IMR-90 (cell line): ENCODE results near the gene TUBA1B. TPM values are rescaled to one million over a fixed set of nuclear protein-coding genes. Genes with fewer than 3 reads are reported as not detected.

Source experiments
- ATAC-seq: fragments of 200-7000 bp; cut with Tn5 transposase; 2 replicates; pipeline ENCODE4 v1.9.1; 2020; ENCODE audit warnings: low read depth, mild to moderate bottlenecking, moderate library complexity
- BruUV-seq: library from RNA; stranded (reverse); fragments of 400-500 nt; replicated peaks from 2 replicates; lab custom pipeline; 2021; lab: Mats Ljungman, UMichigan
- CTCF ChIA-PET: fragments of 300-600 bp; formaldehyde crosslinking; extraction: SDS; loops from one replicate; lab custom pipeline; 2021; ENCODE audit warnings: antibody characterized with exemption; lab: Yijun Ruan, JAX
- POLR2A ChIA-PET: fragments of 300-600 bp; sonication (Branson Sonifier 250); formaldehyde crosslinking; loops from one replicate; lab custom pipeline; 2022; ENCODE audit warnings: antibody characterized with exemption; ENCODE audit not compliant: unreplicated experiment; lab: Charles Lee
- DNase-seq: peaks from one replicate; pipeline ENCODE4 v3.0.0; 2013
- H2AFZ ChIP-seq: replicated peaks from 2 replicates; pipeline ENCODE3; 2013; ENCODE audit warnings: low read length, mild to moderate bottlenecking; ENCODE audit not compliant: poor library complexity
- H2AK5ac ChIP-seq: 2 replicates; pipeline ENCODE4 v1.6.1; 2013; ENCODE audit warnings: low read depth, low read length, inconsistent platforms
- H2AK9ac ChIP-seq: replicated peaks from 2 replicates; pipeline ENCODE3; 2013; ENCODE audit warnings: mild to moderate bottlenecking, low read depth, low read length, moderate library complexity; ENCODE audit not compliant: poor library complexity
- H2BK120ac ChIP-seq: 2 replicates; pipeline ENCODE4 v1.6.1; 2013; ENCODE audit warnings: low read depth, low read length, inconsistent platforms
- H2BK15ac ChIP-seq: 3 replicates; pipeline ENCODE4 v1.6.1; 2013; ENCODE audit warnings: low read depth, low read length, inconsistent platforms
- H2BK20ac ChIP-seq: 2 replicates; pipeline ENCODE4 v1.6.1; 2013; ENCODE audit warnings: low read depth, mild to moderate bottlenecking, inconsistent platforms, low read length, moderate library complexity
- H2BK5ac ChIP-seq: 2 replicates; pipeline ENCODE4 v1.6.1; 2013; ENCODE audit warnings: mild to moderate bottlenecking, low read depth, low read length, inconsistent platforms; ENCODE audit not compliant: poor library complexity, severe bottlenecking
- H3K14ac ChIP-seq: replicated peaks from 2 replicates; pipeline ENCODE4 v1.6.1; 2013; ENCODE audit warnings: low read depth, low read length, inconsistent platforms
- H3K18ac ChIP-seq: 2 replicates; pipeline ENCODE4 v1.6.1; 2013; ENCODE audit warnings: low read depth, low read length, control low read depth
- H3K23ac ChIP-seq: 2 replicates; pipeline ENCODE4 v1.6.1; 2013; ENCODE audit warnings: low read depth, low read length, inconsistent platforms
- H3K27ac ChIP-seq: 2 replicates; pipeline ENCODE4 v1.5.1; 2013; ENCODE audit warnings: mild to moderate bottlenecking, control low read depth, low read length; ENCODE audit not compliant: insufficient read depth
- H3K27me3 ChIP-seq: 2 replicates; pipeline ENCODE4 v1.6.1; 2013; ENCODE audit warnings: low read length; ENCODE audit not compliant: control insufficient read depth, insufficient read depth
- H3K36me3 ChIP-seq: 2 replicates; pipeline ENCODE4 v1.6.1; 2013; ENCODE audit warnings: low read length, mixed read lengths; ENCODE audit not compliant: control insufficient read depth, insufficient read depth
- H3K4ac ChIP-seq: 2 replicates; pipeline ENCODE4 v1.6.1; 2013; ENCODE audit warnings: low read depth, low read length, inconsistent platforms
- H3K4me1 ChIP-seq: 2 replicates; pipeline ENCODE4 v1.6.1; 2013; ENCODE audit warnings: low read length, mixed read lengths; ENCODE audit not compliant: control insufficient read depth, insufficient read depth
- H3K4me2 ChIP-seq: 2 replicates; pipeline ENCODE4 v1.6.1; 2013; ENCODE audit warnings: low read depth, mild to moderate bottlenecking, control low read depth, low read length, moderate library complexity
- H3K4me3 ChIP-seq: 2 replicates; pipeline ENCODE4 v1.5.1; 2013; ENCODE audit warnings: low read depth, mild to moderate bottlenecking, control low read depth, low read length, moderate library complexity; ENCODE audit not compliant: insufficient read depth
- H3K56ac ChIP-seq: 2 replicates; pipeline ENCODE4 v1.6.1; 2013; ENCODE audit warnings: low read length, inconsistent platforms; ENCODE audit not compliant: insufficient read depth; ENCODE audit errors: extremely low read depth
- H3K79me1 ChIP-seq, 2 experiments: 2 replicates each; pipeline ENCODE4 v1.6.1; 2013; ENCODE audit warnings: low read length in 2 of 2, inconsistent platforms in 1 of 2, low read depth in 1 of 2
- H3K9ac ChIP-seq: 2 replicates; pipeline ENCODE4 v1.6.1; 2013; ENCODE audit warnings: low read depth, low read length, control low read depth
- H3K9me1 ChIP-seq: 2 replicates; pipeline ENCODE4 v1.6.1; 2013; ENCODE audit warnings: low read length, inconsistent platforms; ENCODE audit not compliant: insufficient read depth
- H3K9me3 ChIP-seq: 2 replicates; pipeline ENCODE4 v1.6.1; 2013; ENCODE audit warnings: low read length; ENCODE audit not compliant: control insufficient read depth, insufficient read depth
- H4K20me1 ChIP-seq: 2 replicates; pipeline ENCODE4 v1.6.1; 2013; ENCODE audit warnings: low read length, inconsistent platforms; ENCODE audit not compliant: insufficient read depth
- H4K5ac ChIP-seq: 2 replicates; pipeline ENCODE4 v1.6.1; 2013; ENCODE audit warnings: mild to moderate bottlenecking, low read depth, low read length, control low read depth
- H4K8ac ChIP-seq, 2 experiments: 2 replicates each; pipeline ENCODE4 v1.6.1; 2013; ENCODE audit warnings: low read depth in 2 of 2, low read length in 2 of 2, control low read depth in 1 of 2, inconsistent platforms in 1 of 2
- H4K91ac ChIP-seq: 2 replicates; pipeline ENCODE4 v1.6.1; 2013; ENCODE audit warnings: low read depth, low read length, inconsistent platforms; ENCODE audit not compliant: insufficient read depth
- BHLHE40 ChIP-seq: fragments of 150-350 bp; IDR thresholded peaks from 2 replicates; pipeline ENCODE4 v1.6.1; 2016; ENCODE audit warnings: mild to moderate bottlenecking, low read depth, low read length
- FOS ChIP-seq: fragments of 150-350 bp; IDR thresholded peaks from 2 replicates; pipeline ENCODE4 v1.6.1; 2016; ENCODE audit warnings: low read depth, low read length
- MXI1 ChIP-seq: IDR thresholded peaks from 2 replicates; pipeline ENCODE4 v1.6.1; 2012; ENCODE audit warnings: low read depth, mild to moderate bottlenecking, low read length, moderate library complexity, borderline replicate concordance
- NFE2L2 ChIP-seq: fragments of 150-350 bp; IDR thresholded peaks from 2 replicates; pipeline ENCODE4 v1.6.1; 2016; ENCODE audit warnings: low read depth, mild to moderate bottlenecking, low read length
- RAD21 ChIP-seq: IDR thresholded peaks from 2 replicates; pipeline ENCODE4 v1.6.1; 2012; ENCODE audit warnings: low read length, improper control_type of control experiment
- RCOR1 ChIP-seq: IDR thresholded peaks from 2 replicates; pipeline ENCODE4 v1.6.1; 2012; ENCODE audit warnings: mild to moderate bottlenecking, low read length, improper control_type of control experiment; ENCODE audit not compliant: insufficient replicate concordance
- RFX5 ChIP-seq: IDR thresholded peaks from 2 replicates; pipeline ENCODE4 v1.8.0; 2012; ENCODE audit warnings: low read depth, mild to moderate bottlenecking, low read length, moderate library complexity
- SMC3 ChIP-seq: fragments of 150-350 bp; IDR thresholded peaks from 2 replicates; pipeline ENCODE4 v1.6.1; 2016; ENCODE audit warnings: low read depth, mild to moderate bottlenecking, antibody characterized with exemption, low read length, moderate library complexity
- WGBS, 2 experiments: methylation state at CpG; one replicate each; pipeline versions ENCODE4 v1.1.5 to v1.1.7; 2013; ENCODE audit warnings: missing lambda C conversion rate in 2 of 2; ENCODE audit not compliant: insufficient read length in 1 of 2; ENCODE audit errors: extremely low coverage in 2 of 2; 5-methylcytosine and 5-hydroxymethylcytosine counted together
- dilution Hi-C: fragments of 300-500 bp; cut with HindIII; formaldehyde crosslinking; loops from one replicate; pipeline ENCODE4 v1.14.3; 2018; ENCODE audit warnings: low sequenced_read_pairs; ENCODE audit not compliant: unreplicated experiment
- in situ Hi-C: fragments of 300-500 bp; cut with MboI; formaldehyde crosslinking; loops from 3 replicates; pipeline ENCODE4 v1.14.3; 2019; ENCODE audit warnings: low sequenced_read_pairs, inconsistent platforms, mixed read lengths
- intact Hi-C: fragments of 100-400 bp; cut with micrococcal nuclease; formaldehyde crosslinking; loops from 2 replicates; pipeline ENCODE4 v1.10.0; 2022
- polyA plus RNA-seq, 3 experiments: library from polyadenylated mRNA; depleted of rRNA; stranded (reverse); fragments of >200 nt; gene quantifications; 2 replicates each; pipeline ENCODE4 v1.2.3, GENCODE V29; 2012; ENCODE audit warnings: low replicate concordance in 1 of 3
- total RNA-seq: library from RNA; depleted of rRNA; stranded (reverse); fragments of >200 nt; gene quantifications from 2 replicates; pipeline ENCODE4 v1.2.3, GENCODE V29; 2012

TUBA1B gene
- total and polyA plus RNA-seq, 2 of the 4 experiments (the other 2 are of a cell fraction), result 4,221 to 5,195 TPM

DNA sequence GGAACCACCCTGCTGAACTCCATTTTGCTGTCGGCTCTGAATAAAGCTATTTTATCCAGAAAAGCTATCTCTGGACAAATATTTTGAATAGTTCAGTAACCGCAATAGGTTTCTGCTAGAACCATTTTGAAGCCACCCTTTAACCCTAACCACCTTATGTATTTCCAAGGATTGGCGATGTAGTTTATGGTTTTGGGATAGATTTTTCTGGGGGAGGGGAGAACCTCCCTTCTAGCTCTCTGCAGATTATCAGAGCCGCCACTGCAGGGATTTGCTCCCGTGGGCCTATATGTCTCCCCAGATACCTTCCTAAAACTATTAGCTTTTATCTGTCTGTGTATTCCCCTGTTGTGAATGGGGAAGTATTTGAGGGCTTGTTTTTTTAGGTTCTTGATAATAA is 1.8 kb upstream of the TUBA1B start:
- ChIA-PET POLR2A (interaction anchor here (1.2 kb wide), 1 partner anchor 100 kb away, joined by 3 read pairs; no protein-coding TSS in a partner anchor), CTCF (interaction anchor here (0.6 to 1.0 kb wide), 4 partner anchors 41 to 102 kb away, joined by 3 to 4 read pairs (median 3); no protein-coding TSS in a partner anchor)
- dilution Hi-C loops, result no loop called here
- Histone ChIP-seq H2AK5ac (no peak overlapping the region), H3K27me3 (no peaks in the 10 kb centered on the region), H3K9me1 (no peaks in the 10 kb centered on the region), H3K56ac (no peak overlapping the region), H3K27ac (no peak overlapping the region), H4K8ac (peak overlapping the region in 1 of 2 experiments; percentile 24; a peak in 1 of 4 replicates), H3K9ac (peak overlapping the region; percentile 9; the same call in 1 of the 2 replicates), H2BK15ac (no peak overlapping the region), H4K20me1 (peaks cover 26% of the 10 kb centered on the region), H3K4me1 (peaks cover 7% of the 10 kb centered on the region), H3K36me3 (peaks cover 17% of the 10 kb centered on the region), H4K91ac (no peak overlapping the region), H2BK120ac (no peak overlapping the region), H3K79me1 (peaks cover 6 to 38% of the 10 kb centered on the region in 2 experiments), H3K23ac (no peak overlapping the region; the same call in 1 of the 2 replicates), H3K4me2 (peak overlapping the region; percentile 45), H2AK9ac (no peak overlapping the region), H3K4ac (no peak overlapping the region), H4K5ac (0 out of 2 replicates have a peak overlapping the region, but pooled peaks have one; percentile 23), H3K4me3 (no peak overlapping the region), H3K9me3 (no peaks in the 10 kb centered on the region), H2BK20ac (no peak overlapping the region), H2BK5ac (no peak overlapping the region), H3K18ac (no peak overlapping the region), H2AFZ (no peak overlapping the region), H3K14ac (no peak overlapping the region)
- TF ChIP-seq RCOR1, result no peak
- TF ChIP-seq BHLHE40, result no peak
- TF ChIP-seq RFX5, result no peak
- no peak for TF ChIP-seq FOS
- TF ChIP-seq SMC3, result no peak
- TF ChIP-seq RAD21, result no peak
- no peak for TF ChIP-seq MXI1
- TF ChIP-seq NFE2L2, result no peak
- no peak for DNase-seq
- ATAC-seq, result no peak
- no CpG with 5 or more reads among the region's 5 CpGs for WGBS, 2 experiments
- intact Hi-C loops, result loop anchor here (10.0 kb wide), 1 partner anchor 132 kb away; the partner anchor contains the start of gene TUBA1C
- no TSS peak for BruUV-seq
- in situ Hi-C loops, result loop anchor here (10.0 kb wide), 1 partner anchor 52 kb away; the partner anchor contains the start of gene TUBA1A
